ENCODE results near the gene SBF2.
"Not testable (repeated sequence)": the region's sequence is repeated elsewhere in the genome, so short reads cannot be mapped to it uniquely, and the experiment has no call there.

Gene SBF2

GRCh38 chr11:10050561-10050960, 243.5 kb downstream of the SBF2 start:
- peaks cover 4% of the 10 kb centered on the region for H3K9me3 Mint-ChIP-seq
- H3K27ac Mint-ChIP-seq, result no peak overlapping the region
- H3K36me3 Mint-ChIP-seq (ENCODE audit: low read depth), result no peaks in the 10 kb centered on the region
- H3K4me3 Mint-ChIP-seq, result no peak overlapping the region
- H3K4me1 Mint-ChIP-seq (ENCODE audit: low read depth), result no peaks in the 10 kb centered on the region
- H3K27me3 Mint-ChIP-seq (ENCODE audit: low read depth), result no peaks in the 10 kb centered on the region

GRCh38 chr11:10049756-10050155, 244.3 kb downstream of the SBF2 start:
- Mint-ChIP-seq H3K27me3 (ENCODE audit: low read depth) (no peaks in the 10 kb centered on the region), H3K9me3 (peaks cover 5% of the 10 kb centered on the region), H3K4me1 (ENCODE audit: low read depth) (no peaks in the 10 kb centered on the region), H3K4me3 (no peak overlapping the region), H3K36me3 (ENCODE audit: low read depth) (no peaks in the 10 kb centered on the region), H3K27ac (no peak overlapping the region)

GRCh38 chr11:10048350-10048749, 245.7 kb downstream of the SBF2 start:
- Mint-ChIP-seq H3K4me1 (ENCODE audit: low read depth) (no peaks in the 10 kb centered on the region), H3K27me3 (ENCODE audit: low read depth) (no peaks in the 10 kb centered on the region), H3K4me3 (no peak overlapping the region), H3K9me3 (peaks cover 13% of the 10 kb centered on the region), H3K27ac (no peak overlapping the region), H3K36me3 (ENCODE audit: low read depth) (no peaks in the 10 kb centered on the region)

GRCh38 chr11:10044618-10045017, 249.4 kb downstream of the SBF2 start:
- no peaks in the 10 kb centered on the region for H3K27me3 Mint-ChIP-seq (ENCODE audit: low read depth)
- H3K4me1 Mint-ChIP-seq (ENCODE audit: low read depth), result no peaks in the 10 kb centered on the region
- no peak overlapping the region for H3K27ac Mint-ChIP-seq
- H3K36me3 Mint-ChIP-seq (ENCODE audit: low read depth), result no peaks in the 10 kb centered on the region
- peaks cover 17% of the 10 kb centered on the region for H3K9me3 Mint-ChIP-seq
- no peak overlapping the region for H3K4me3 Mint-ChIP-seq

DNA sequence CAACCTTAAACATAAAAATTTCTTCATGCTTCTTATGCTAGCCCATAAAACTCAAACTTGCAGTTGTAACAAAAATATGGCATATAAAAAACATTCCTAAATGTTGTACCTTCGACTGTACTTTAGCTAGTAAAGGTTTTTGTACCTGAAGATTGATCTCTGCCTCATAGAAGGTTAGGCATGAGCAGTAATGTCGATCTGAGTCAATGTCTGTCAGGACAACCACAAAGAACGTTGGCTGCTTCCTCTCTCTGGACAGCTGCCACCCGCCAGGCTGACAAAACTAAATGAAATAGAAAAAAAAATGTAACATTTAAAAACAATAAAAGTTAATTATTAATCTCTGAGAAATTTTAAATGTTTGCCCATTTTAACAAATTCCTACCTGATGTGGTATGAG, 251.3 kb downstream of the SBF2 start:
- Mint-ChIP-seq H3K9me3 (peaks cover 17% of the 10 kb centered on the region), H3K4me1 (ENCODE audit: low read depth) (no peaks in the 10 kb centered on the region), H3K4me3 (no peak overlapping the region), H3K27me3 (ENCODE audit: low read depth) (no peaks in the 10 kb centered on the region), H3K36me3 (ENCODE audit: low read depth) (no peaks in the 10 kb centered on the region), H3K27ac (no peak overlapping the region)

GRCh38 chr11:10041748-10042446, 252.1 kb downstream of the SBF2 start:
- no peak overlapping the region for H3K4me3 Mint-ChIP-seq
- H3K9me3 Mint-ChIP-seq, result peaks cover 17% of the 10 kb centered on the region
- no peaks in the 10 kb centered on the region for H3K36me3 Mint-ChIP-seq (ENCODE audit: low read depth)
- H3K27ac Mint-ChIP-seq, result no peak overlapping the region
- no peaks in the 10 kb centered on the region for H3K27me3 Mint-ChIP-seq (ENCODE audit: low read depth)
- no peaks in the 10 kb centered on the region for H3K4me1 Mint-ChIP-seq (ENCODE audit: low read depth)

- H3K4me1 Mint-ChIP-seq (ENCODE audit: low read depth), result no peaks in the 10 kb centered on the region
- H3K9me3 Mint-ChIP-seq, result peaks cover 17% of the 10 kb centered on the region
- H3K27me3 Mint-ChIP-seq (ENCODE audit: low read depth), result no peaks in the 10 kb centered on the region
- H3K27ac Mint-ChIP-seq, result no peak overlapping the region
- no peaks in the 10 kb centered on the region for H3K36me3 Mint-ChIP-seq (ENCODE audit: low read depth)
- no peak overlapping the region for H3K4me3 Mint-ChIP-seq
Observed at GRCh38 chr11:10041332-10041731, 252.7 kb downstream of the SBF2 start.

- peaks cover 12% of the 10 kb centered on the region for H3K9me3 Mint-ChIP-seq
Observed at GRCh38 chr11:10038521-10039302, 255.3 kb downstream of the SBF2 start.

GRCh38 chr11:10035932-10036331, 258.1 kb downstream of the SBF2 start:
- not testable (repeated sequence) for H3K36me3 Mint-ChIP-seq (ENCODE audit: low read depth); H3K4me1 Mint-ChIP-seq (ENCODE audit: low read depth); H3K4me3 Mint-ChIP-seq; H3K27ac Mint-ChIP-seq; H3K27me3 Mint-ChIP-seq (ENCODE audit: low read depth); H3K9me3 Mint-ChIP-seq

More at GRCh38 chr11:10038521-10039302, 255.3 kb downstream of the SBF2 start:
- Mint-ChIP-seq H3K4me1 (ENCODE audit: low read depth) (no peaks in the 10 kb centered on the region), H3K4me3 (no peak overlapping the region), H3K27ac (no peak overlapping the region), H3K36me3 (ENCODE audit: low read depth) (no peaks in the 10 kb centered on the region), H3K27me3 (ENCODE audit: low read depth) (no peaks in the 10 kb centered on the region)

DNA sequence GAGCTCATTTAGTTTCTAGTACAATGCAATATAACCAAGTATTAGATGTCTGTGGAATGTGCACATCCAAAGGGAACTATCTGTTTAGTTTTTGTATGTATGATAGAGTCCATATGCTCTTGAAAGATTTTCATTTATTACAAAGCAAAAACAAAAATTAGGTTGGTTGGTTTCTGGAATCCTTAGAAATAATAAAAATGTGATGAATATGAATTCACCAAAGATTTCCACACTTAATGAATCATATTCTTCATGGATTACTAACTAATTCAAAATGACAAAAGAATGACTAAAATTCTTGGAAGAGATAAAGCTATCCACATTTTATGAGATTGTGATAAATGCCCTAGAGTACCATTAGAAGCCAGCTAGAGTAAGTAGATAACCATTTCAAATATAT, 261.1 kb downstream of the SBF2 start:
- Mint-ChIP-seq H3K9me3 (peaks cover 7% of the 10 kb centered on the region), H3K27me3 (ENCODE audit: low read depth) (no peaks in the 10 kb centered on the region), H3K36me3 (ENCODE audit: low read depth) (peaks cover 1% of the 10 kb centered on the region), H3K4me1 (ENCODE audit: low read depth) (no peaks in the 10 kb centered on the region), H3K4me3 (no peak overlapping the region), H3K27ac (no peak overlapping the region)

- no peaks in the 10 kb centered on the region for H3K27me3 Mint-ChIP-seq (ENCODE audit: low read depth)
- H3K27ac Mint-ChIP-seq, result no peak overlapping the region
- no peak overlapping the region for H3K4me3 Mint-ChIP-seq
- no peaks in the 10 kb centered on the region for H3K4me1 Mint-ChIP-seq (ENCODE audit: low read depth)
- peaks cover 1% of the 10 kb centered on the region for H3K36me3 Mint-ChIP-seq (ENCODE audit: low read depth)
- no peaks in the 10 kb centered on the region for H3K9me3 Mint-ChIP-seq
Observed at GRCh38 chr11:10030122-10030490, 263.9 kb downstream of the SBF2 start.

GRCh38 chr11:10029386-10030121, 264.5 kb downstream of the SBF2 start:
- Mint-ChIP-seq H3K4me1 (ENCODE audit: low read depth) (no peaks in the 10 kb centered on the region), H3K36me3 (ENCODE audit: low read depth) (peaks cover 1% of the 10 kb centered on the region), H3K27me3 (ENCODE audit: low read depth) (no peaks in the 10 kb centered on the region), H3K9me3 (no peaks in the 10 kb centered on the region), H3K27ac (no peak overlapping the region), H3K4me3 (no peak overlapping the region)

DNA sequence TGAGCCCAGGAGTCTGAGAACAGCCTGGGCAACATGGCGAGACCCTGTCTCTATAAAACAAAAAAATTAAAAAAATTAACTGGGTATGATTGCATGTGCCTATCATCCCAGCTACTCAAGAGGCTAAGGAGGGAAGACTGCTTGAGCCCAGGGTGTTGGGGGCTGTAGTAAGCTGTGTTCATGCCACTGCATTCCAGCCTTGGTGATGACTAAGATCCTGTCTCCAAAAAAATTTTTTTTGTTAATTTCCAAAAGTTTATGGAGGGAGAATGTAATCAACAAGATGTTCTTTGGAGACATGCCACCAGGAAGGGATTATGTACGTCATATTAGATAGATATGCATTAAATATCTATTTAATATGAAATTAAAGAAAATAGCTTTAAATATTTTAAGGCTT, 267.5 kb downstream of the SBF2 start:
- peaks cover 1% of the 10 kb centered on the region for H3K36me3 Mint-ChIP-seq (ENCODE audit: low read depth)
- H3K27me3 Mint-ChIP-seq (ENCODE audit: low read depth), result no peaks in the 10 kb centered on the region
- H3K27ac Mint-ChIP-seq, result no peak overlapping the region
- H3K4me3 Mint-ChIP-seq, result no peak overlapping the region
- H3K9me3 Mint-ChIP-seq, result no peaks in the 10 kb centered on the region
- peaks cover 2% of the 10 kb centered on the region for H3K4me1 Mint-ChIP-seq (ENCODE audit: low read depth)

- H3K36me3 Mint-ChIP-seq (ENCODE audit: low read depth), result no peaks in the 10 kb centered on the region
Observed at GRCh38 chr11:10023212-10023611, 270.8 kb downstream of the SBF2 start.

GRCh38 chr11:10022764-10023163, 271.3 kb downstream of the SBF2 start:
- Mint-ChIP-seq H3K9me3 (no peaks in the 10 kb centered on the region), H3K27me3 (ENCODE audit: low read depth) (no peaks in the 10 kb centered on the region), H3K36me3 (ENCODE audit: low read depth) (no peaks in the 10 kb centered on the region), H3K27ac (no peak overlapping the region), H3K4me3 (no peak overlapping the region), H3K4me1 (ENCODE audit: low read depth) (peaks cover 4% of the 10 kb centered on the region)

More at GRCh38 chr11:10023212-10023611, 270.8 kb downstream of the SBF2 start:
- Mint-ChIP-seq H3K27ac (no peak overlapping the region), H3K27me3 (ENCODE audit: low read depth) (no peaks in the 10 kb centered on the region), H3K9me3 (no peaks in the 10 kb centered on the region), H3K4me1 (ENCODE audit: low read depth) (peaks cover 4% of the 10 kb centered on the region), H3K4me3 (no peak overlapping the region)

Data from T-helper 1 cell treated with Interleukin-12 subunit alpha and Interleukin-12 subunit beta and Interleukin-4 antibody, amounts not matched to agents 30 μg/mL and 1 μg/mL, for 36 hours (primary cell).